OCI-LY3 (cell line): ENCODE measurements around the gene HIVEP3.

Experiments used
- CTCF ChIP-seq: fragments of 200-600, 300-600 bp; sonication (generic); IDR thresholded peaks from 2 replicates; pipeline ENCODE4 v1.5.1; 2014; ENCODE audit warnings: antibody characterized with exemption, low read length, low read depth
- EZH2phosphoT487 ChIP-seq: fragments of 200-600 bp; shearing (Covaris generic); IDR thresholded peaks from 2 replicates; pipeline ENCODE4 v1.6.1; 2018; ENCODE audit warnings: antibody characterized with exemption, mixed run types, low read depth

DNA sequence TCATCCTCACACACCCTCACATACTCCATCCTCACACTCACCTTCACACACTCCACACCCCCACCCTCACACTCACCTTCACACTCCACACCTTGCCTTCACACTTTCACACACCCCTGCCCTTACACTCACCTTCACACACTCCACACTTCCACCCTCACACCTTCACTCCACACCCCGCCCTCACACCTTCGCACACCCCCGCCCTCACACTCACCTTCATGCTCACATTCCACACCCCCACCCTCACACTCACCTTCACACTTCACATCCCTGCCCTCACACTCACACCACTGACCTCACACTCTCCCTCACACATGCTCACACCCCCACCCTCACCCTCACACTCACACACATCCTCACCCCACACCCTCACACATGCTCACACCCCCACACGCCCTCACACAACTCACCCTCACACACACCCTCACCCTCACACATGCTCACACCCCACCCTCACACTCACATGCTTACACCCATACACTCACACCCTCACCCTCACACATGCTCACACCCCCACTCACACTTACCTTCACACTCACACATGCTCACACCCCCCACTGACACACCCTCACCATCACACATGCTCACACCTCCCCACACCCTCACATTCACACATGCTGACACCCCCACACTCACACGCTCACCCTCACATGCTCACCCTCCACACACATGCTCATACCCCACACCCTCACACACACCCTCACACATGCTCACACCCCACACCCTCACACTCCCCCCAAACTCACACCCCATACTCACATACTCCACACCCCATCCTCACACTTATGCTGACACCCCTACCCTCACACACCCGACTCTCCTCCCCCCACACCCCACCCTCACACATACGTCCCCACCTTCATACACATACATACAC lies 389.8 kb downstream of the HIVEP3 start:
- TF ChIP-seq CTCF (no peak), EZH2phosphoT487 (no peak)
